Upper lobe of left lung (tissue), 6 donors: Measurements from ENCODE around the gene NAGLU. TPM values are rescaled to one million over a fixed set of nuclear protein-coding genes. Genes with fewer than 3 reads are reported as not detected.

Experiments
- ATAC-seq, 2 donors: fragments of 200-7000 bp; cut with Tn5 transposase; one replicate each; pipeline ENCODE4 v1.9.1; 2022; ENCODE audit warnings: mild to moderate bottlenecking in 2 of 2, moderate library complexity in 2 of 2; ENCODE audit not compliant: low FRiP score in 2 of 2
- DNase-seq, 2 donors: peaks; one replicate each; pipeline ENCODE4 v3.0.0-alpha.2; 2019 to 2020
- H3K27ac ChIP-seq, 4 donors: fragments of 200-600 bp; sonication (generic); one replicate each; pipeline ENCODE4 v1.5.1; 2016 to 2019
- H3K27me3 ChIP-seq, 4 donors: fragments of 200-600 bp; sonication (generic); one replicate each; pipeline ENCODE4 v1.5.1; 2017 to 2019
- H3K36me3 ChIP-seq, 4 donors: fragments of 200-600 bp; sonication (generic); one replicate each; pipeline ENCODE4 v1.5.1; 2016 to 2019
- H3K4me1 ChIP-seq, 4 donors: fragments of 200-600 bp; sonication (generic); one replicate each; pipeline ENCODE4 v1.5.1; 2018 to 2019
- H3K4me3 ChIP-seq, 4 donors: fragments of 200-600 bp; sonication (generic); one replicate each; pipeline ENCODE4 v1.5.1; 2017 to 2019; ENCODE audit warnings: mild to moderate bottlenecking in 2 of 4, moderate library complexity in 1 of 4
- H3K9me3 ChIP-seq, 4 donors: fragments of 200-600 bp; sonication (generic); one replicate each; pipeline ENCODE4 v1.5.1; 2018 to 2019
- EP300 ChIP-seq, 4 donors: sonication (generic); formaldehyde crosslinking; IDR thresholded peaks; one replicate each; pipeline ENCODE4 v1.5.1; 2017; ENCODE audit warnings: antibody characterized with exemption in 4 of 4, control low read depth in 2 of 4
- POLR2A ChIP-seq, 4 donors: fragments of 450-650 bp; IDR thresholded peaks; one replicate each; pipeline ENCODE4 v1.5.1; 2016 to 2017; ENCODE audit warnings: antibody characterized with exemption in 4 of 4, mild to moderate bottlenecking in 2 of 4
- POLR2AphosphoS5 ChIP-seq, 2 donors: sonication (generic); formaldehyde crosslinking; IDR thresholded peaks; one replicate each; pipeline ENCODE4 v1.5.1; 2017; ENCODE audit warnings: antibody characterized with exemption in 2 of 2
- WGBS, 2 donors: methylation state at CpG; one replicate each; pipeline ENCODE4 v1.1.5; 2017 to 2018; 5-methylcytosine and 5-hydroxymethylcytosine counted together
- total RNA-seq, 6 donors: library from RNA; depleted of rRNA in 4 of 6; stranded (reverse); fragments of >200 nt in 4 of 6; gene quantifications; one replicate each; pipeline versions ENCODE4 v1.1.0 to v1.2.1, GENCODE V29; 2016 to 2021
- TF ChIP-seq, protein P1 (sequence below), 6 experiments: fragments of 450-650 bp in 4 of 6; fragments of 200-600 bp in 2 of 6; sonication (generic) in 2 of 6; IDR thresholded peaks; one replicate each; pipeline ENCODE4 v1.5.1; 2016 to 2019; ENCODE audit warnings: antibody characterized with exemption in 6 of 6
- donor health status: DM: no; HTN: no; CAD: no; lungs with moderate emphysema.
- donor health status: DM: no; HTN: yes; CAD: no; lungs with severe emphysema.

The NAGLU gene
- total RNA-seq, 6 donors from 2014 or later: 36.7 to 97.4 (median 68.4) TPM

GRCh38 chr17:42535155-42536047 is 640 bp upstream of the NAGLU start:
- 45 to 48% methylated on average over 26 of the region's 26 CpGs for WGBS, 2 donors

DNA sequence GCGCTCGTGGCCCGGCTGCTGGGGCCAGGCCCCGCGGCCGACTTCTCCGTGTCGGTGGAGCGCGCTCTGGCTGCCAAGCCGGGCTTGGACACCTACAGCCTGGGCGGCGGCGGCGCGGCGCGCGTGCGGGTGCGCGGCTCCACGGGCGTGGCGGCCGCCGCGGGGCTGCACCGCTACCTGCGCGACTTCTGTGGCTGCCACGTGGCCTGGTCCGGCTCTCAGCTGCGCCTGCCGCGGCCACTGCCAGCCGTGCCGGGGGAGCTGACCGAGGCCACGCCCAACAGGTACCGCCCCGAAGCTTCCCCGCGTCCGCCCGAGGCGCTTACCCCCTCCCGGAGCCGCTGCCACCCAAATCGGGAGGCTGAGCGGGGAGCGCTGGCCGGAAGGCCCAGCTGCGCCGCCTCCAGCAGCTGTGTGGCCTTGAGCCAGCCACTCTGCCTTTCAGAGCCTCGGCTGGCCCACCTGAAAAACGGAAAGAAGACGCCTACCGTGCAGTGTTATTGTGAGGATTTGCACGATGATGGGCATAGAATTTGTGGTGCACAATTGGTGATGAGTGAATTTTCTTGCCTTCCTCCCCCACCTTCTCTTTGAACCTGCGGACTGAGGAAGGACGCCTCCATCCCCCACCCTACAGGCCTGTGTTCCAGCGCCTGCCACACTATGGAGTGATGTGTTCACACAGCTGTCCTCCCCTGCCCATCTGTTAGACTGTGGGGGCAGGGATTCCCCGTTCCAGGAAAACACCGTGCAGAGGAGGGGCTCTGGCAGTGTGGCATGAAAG is 523 bp downstream of the NAGLU start:
- Histone ChIP-seq H3K27ac (peak overlapping the region; percentile 80 to 93 (median 84)), H3K36me3 (peaks cover 0 to 28% (median 20%) of the 10 kb centered on the region in 4 donors), H3K4me1 (peaks cover 19 to 36% (median 22%) of the 10 kb centered on the region in 4 donors), H3K27me3 (no peaks in the 10 kb centered on the region), H3K4me3 (peak overlapping the region; percentile 27 to 98 (median 77)), H3K9me3 (no peaks in the 10 kb centered on the region)
- TF ChIP-seq, protein P1, sequence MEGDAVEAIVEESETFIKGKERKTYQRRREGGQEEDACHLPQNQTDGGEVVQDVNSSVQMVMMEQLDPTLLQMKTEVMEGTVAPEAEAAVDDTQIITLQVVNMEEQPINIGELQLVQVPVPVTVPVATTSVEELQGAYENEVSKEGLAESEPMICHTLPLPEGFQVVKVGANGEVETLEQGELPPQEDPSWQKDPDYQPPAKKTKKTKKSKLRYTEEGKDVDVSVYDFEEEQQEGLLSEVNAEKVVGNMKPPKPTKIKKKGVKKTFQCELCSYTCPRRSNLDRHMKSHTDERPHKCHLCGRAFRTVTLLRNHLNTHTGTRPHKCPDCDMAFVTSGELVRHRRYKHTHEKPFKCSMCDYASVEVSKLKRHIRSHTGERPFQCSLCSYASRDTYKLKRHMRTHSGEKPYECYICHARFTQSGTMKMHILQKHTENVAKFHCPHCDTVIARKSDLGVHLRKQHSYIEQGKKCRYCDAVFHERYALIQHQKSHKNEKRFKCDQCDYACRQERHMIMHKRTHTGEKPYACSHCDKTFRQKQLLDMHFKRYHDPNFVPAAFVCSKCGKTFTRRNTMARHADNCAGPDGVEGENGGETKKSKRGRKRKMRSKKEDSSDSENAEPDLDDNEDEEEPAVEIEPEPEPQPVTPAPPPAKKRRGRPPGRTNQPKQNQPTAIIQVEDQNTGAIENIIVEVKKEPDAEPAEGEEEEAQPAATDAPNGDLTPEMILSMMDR (IDR thresholded peaks at IDR 0.05): peak in 2 of 6 experiments; percentile 42 to 66
- TF ChIP-seq EP300 (IDR thresholded peaks at IDR 0.05): no peak
- peak; percentile 21 to 27 for TF ChIP-seq POLR2AphosphoS5 (IDR thresholded peaks at IDR 0.05)
- TF ChIP-seq POLR2A (IDR thresholded peaks at IDR 0.05): peak in 1 of 4 donors; percentile 62
- ATAC-seq (peak; percentile 63 to 80), DNase-seq (peak; percentile 93 to 95)
- WGBS, 2 donors: 0 to 2% methylated on average over 33 to 39 of the region's 65 CpGs

More at GRCh38 chr17:42535155-42536047, 640 bp upstream of the NAGLU start:
- Histone ChIP-seq H3K9me3 (no peaks in the 10 kb centered on the region), H3K4me3 (peak overlapping the region; percentile 48 to 98 (median 77)), H3K4me1 (peaks cover 22 to 47% (median 33%) of the 10 kb centered on the region in 4 donors), H3K27ac (peak overlapping the region; percentile 80 to 93 (median 84)), H3K27me3 (no peaks in the 10 kb centered on the region), H3K36me3 (peaks cover 0 to 19% (median 14%) of the 10 kb centered on the region in 4 donors)
- DNase-seq: peak in 1 of 2 donors; percentile 68
- TF ChIP-seq, protein P1 (IDR thresholded peaks at IDR 0.05): no peak
- TF ChIP-seq POLR2A (IDR thresholded peaks at IDR 0.05) (no peak), POLR2AphosphoS5 (IDR thresholded peaks at IDR 0.05) (no peak), EP300 (IDR thresholded peaks at IDR 0.05) (no peak)
- peak in 1 of 2 donors; percentile 32 for ATAC-seq

GRCh38 chr17:42537156-42537805 is 1.2 kb downstream of the NAGLU start:
- ATAC-seq (no peak), DNase-seq (peak in 1 of 2 donors; percentile 79)
- no peak for TF ChIP-seq EP300 (IDR thresholded peaks at IDR 0.05)
- TF ChIP-seq, protein P1 (IDR thresholded peaks at IDR 0.05): no peak
- no peak for TF ChIP-seq POLR2A (IDR thresholded peaks at IDR 0.05)
- no peak for TF ChIP-seq POLR2AphosphoS5 (IDR thresholded peaks at IDR 0.05)
- WGBS, 2 donors: 84 to 87% methylated on average over 13 to 31 of the region's 31 CpGs
- H3K4me1 ChIP-seq: peaks cover 16 to 31% (median 19%) of the 10 kb centered on the region in 4 donors
- peak overlapping the region; percentile 80 to 93 (median 84) for H3K27ac ChIP-seq
- H3K36me3 ChIP-seq: peaks cover 0 to 34% (median 24%) of the 10 kb centered on the region in 4 donors
- H3K9me3 ChIP-seq: no peaks in the 10 kb centered on the region
- no peaks in the 10 kb centered on the region for H3K27me3 ChIP-seq
- H3K4me3 ChIP-seq: peak overlapping the region; percentile 27 to 98 (median 77)

DNA sequence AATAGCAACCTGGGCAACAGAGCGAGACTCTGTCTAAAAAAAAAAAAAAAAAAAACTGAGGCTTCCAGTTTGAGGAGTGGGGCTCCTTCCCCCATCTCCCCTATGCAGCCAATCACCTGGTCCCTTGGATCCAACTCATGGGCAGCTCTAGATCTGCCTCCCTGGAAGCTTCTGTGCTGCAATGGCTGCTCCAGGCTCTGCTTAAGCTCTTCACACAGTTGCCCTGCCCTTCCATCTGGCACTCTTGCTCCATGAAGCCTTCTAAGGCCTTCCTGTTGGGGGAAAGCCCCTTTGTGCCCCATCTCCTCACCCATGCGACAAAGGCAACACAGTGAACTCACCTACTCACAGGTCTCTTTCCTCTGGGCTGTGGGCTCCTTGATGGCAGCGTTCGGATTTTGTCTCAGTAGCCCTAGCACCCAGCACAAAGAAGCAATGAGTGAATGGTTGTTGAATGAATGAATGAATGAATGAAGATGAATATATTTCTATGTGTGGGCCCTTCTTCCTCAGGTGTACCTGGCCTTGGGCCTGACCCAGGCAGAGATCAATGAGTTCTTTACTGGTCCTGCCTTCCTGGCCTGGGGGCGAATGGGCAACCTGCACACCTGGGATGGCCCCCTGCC is 1.9 kb downstream of the NAGLU start:
- no peak for DNase-seq
- H3K27ac ChIP-seq: peak overlapping the region in 1 of 4 donors; percentile 93
- H3K9me3 ChIP-seq: no peaks in the 10 kb centered on the region
- 89 to 98% methylated on average over 5 of the region's 5 CpGs for WGBS, 2 donors
- no peak for TF ChIP-seq EP300 (IDR thresholded peaks at IDR 0.05)
- TF ChIP-seq, protein P1 (IDR thresholded peaks at IDR 0.05): no peak
- no peak for TF ChIP-seq POLR2AphosphoS5 (IDR thresholded peaks at IDR 0.05)
- TF ChIP-seq POLR2A (IDR thresholded peaks at IDR 0.05): no peak
- no peak for ATAC-seq
- peaks cover under 1 to 41% (median 30%) of the 10 kb centered on the region in 4 donors for H3K36me3 ChIP-seq
- H3K27me3 ChIP-seq: no peaks in the 10 kb centered on the region
- peaks cover 14 to 24% (median 18%) of the 10 kb centered on the region in 4 donors for H3K4me1 ChIP-seq
- H3K4me3 ChIP-seq: no peak overlapping the region
